Trophoblast cell (in vitro differentiated cells and primary cell): ENCODE measurements around the gene CCL11.

ENCODE experiments used
- DNase-seq, 2 donors: peaks; one replicate each; pipeline ENCODE4 v3.0.0-alpha.2; 2016
- H2AFZ ChIP-seq: 2 replicates; pipeline ENCODE4 v1.6.1; 2013; ENCODE audit warnings: low read length, moderate library complexity, mild to moderate bottlenecking; ENCODE audit not compliant: insufficient read depth, poor library complexity
- H2AK5ac ChIP-seq: 2 replicates; pipeline ENCODE4 v1.6.1; 2013; ENCODE audit warnings: mild to moderate bottlenecking, low read length
- H2BK120ac ChIP-seq: 2 replicates; pipeline ENCODE4 v1.6.1; 2013; ENCODE audit warnings: low read length, mild to moderate bottlenecking, moderate library complexity; ENCODE audit not compliant: insufficient read depth, poor library complexity
- H2BK12ac ChIP-seq: 2 replicates; pipeline ENCODE4 v1.6.1; 2013; ENCODE audit warnings: mild to moderate bottlenecking, low read length, moderate library complexity
- H2BK5ac ChIP-seq: 2 replicates; pipeline ENCODE4 v1.6.1; 2013; ENCODE audit warnings: low read length, low read depth, moderate library complexity, mild to moderate bottlenecking; ENCODE audit not compliant: poor library complexity
- H3K14ac ChIP-seq: 2 replicates; pipeline ENCODE4 v1.6.1; 2013; ENCODE audit warnings: mild to moderate bottlenecking, low read length
- H3K18ac ChIP-seq: 2 replicates; pipeline ENCODE4 v1.6.1; 2013; ENCODE audit warnings: mild to moderate bottlenecking, low read length
- H3K23ac ChIP-seq: 2 replicates; pipeline ENCODE4 v1.6.1; 2013; ENCODE audit warnings: low read length
- H3K27ac ChIP-seq: 2 replicates; pipeline ENCODE4 v1.5.1; 2013; ENCODE audit warnings: low read depth, mild to moderate bottlenecking, inconsistent platforms, low read length, moderate library complexity
- H3K27me3 ChIP-seq: 2 replicates; pipeline ENCODE4 v1.6.1; 2013; ENCODE audit warnings: inconsistent platforms, mild to moderate bottlenecking, low read length, moderate library complexity; ENCODE audit not compliant: insufficient read depth
- H3K36me3 ChIP-seq, 2 experiments: 1 replicate in 1 of 2; 2 replicates in 1 of 2; pipeline ENCODE4 v1.6.1; 2013; ENCODE audit warnings: low read length in 2 of 2, mild to moderate bottlenecking in 2 of 2, moderate library complexity in 1 of 2; ENCODE audit not compliant: insufficient read depth in 2 of 2, control insufficient read depth in 1 of 2
- H3K4ac ChIP-seq: 2 replicates; pipeline ENCODE4 v1.6.1; 2013; ENCODE audit warnings: low read depth, mild to moderate bottlenecking, low read length, moderate library complexity
- H3K4me1 ChIP-seq, 2 experiments: 1 replicate in 1 of 2; 2 replicates in 1 of 2; pipeline ENCODE4 v1.6.1; 2013; ENCODE audit warnings: low read length in 2 of 2, mild to moderate bottlenecking in 2 of 2, moderate library complexity in 1 of 2; ENCODE audit not compliant: insufficient read depth in 2 of 2, control insufficient read depth in 1 of 2
- H3K4me2 ChIP-seq: 2 replicates; pipeline ENCODE4 v1.6.1; 2013; ENCODE audit warnings: inconsistent platforms, mild to moderate bottlenecking, low read length, moderate library complexity
- H3K4me3 ChIP-seq: 2 replicates; pipeline ENCODE4 v1.5.1; 2013; ENCODE audit warnings: mild to moderate bottlenecking, low read depth, low read length, inconsistent platforms
- H3K79me1 ChIP-seq: one replicate; pipeline ENCODE4 v1.6.1; 2013; ENCODE audit warnings: low read length
- H3K79me2 ChIP-seq: 2 replicates; pipeline ENCODE4 v1.6.1; 2013; ENCODE audit warnings: low read length, mild to moderate bottlenecking; ENCODE audit not compliant: control insufficient read depth, insufficient read depth, poor library complexity
- H3K9ac ChIP-seq: 2 replicates; pipeline ENCODE4 v1.6.1; 2013; ENCODE audit warnings: mild to moderate bottlenecking, low read length
- H3K9me3 ChIP-seq: 2 replicates; pipeline ENCODE4 v1.6.1; 2013; ENCODE audit warnings: low read depth, mild to moderate bottlenecking, control low read depth, inconsistent platforms, low read length; ENCODE audit not compliant: insufficient read depth
- H4K12ac ChIP-seq: 2 replicates; pipeline ENCODE4 v1.6.1; 2013; ENCODE audit warnings: low read depth, mild to moderate bottlenecking, low read length, moderate library complexity
- H4K8ac ChIP-seq: 2 replicates; pipeline ENCODE4 v1.6.1; 2013; ENCODE audit warnings: low read depth, mild to moderate bottlenecking, low read length, moderate library complexity
- H4K91ac ChIP-seq: one replicate; pipeline ENCODE4 v1.6.1; 2013; ENCODE audit warnings: low read depth, mild to moderate bottlenecking, low read length, moderate library complexity
- WGBS: extraction: QIAGEN DNeasy Blood & Tissue Kit; methylation state at CpG from one replicate; pipeline ENCODE4 v1.1.7; 2013; ENCODE audit warnings: missing lambda C conversion rate; ENCODE audit not compliant: insufficient read length, insufficient coverage; ENCODE audit errors: extremely low coverage; 5-methylcytosine and 5-hydroxymethylcytosine counted together

CCL11 gene

DNA sequence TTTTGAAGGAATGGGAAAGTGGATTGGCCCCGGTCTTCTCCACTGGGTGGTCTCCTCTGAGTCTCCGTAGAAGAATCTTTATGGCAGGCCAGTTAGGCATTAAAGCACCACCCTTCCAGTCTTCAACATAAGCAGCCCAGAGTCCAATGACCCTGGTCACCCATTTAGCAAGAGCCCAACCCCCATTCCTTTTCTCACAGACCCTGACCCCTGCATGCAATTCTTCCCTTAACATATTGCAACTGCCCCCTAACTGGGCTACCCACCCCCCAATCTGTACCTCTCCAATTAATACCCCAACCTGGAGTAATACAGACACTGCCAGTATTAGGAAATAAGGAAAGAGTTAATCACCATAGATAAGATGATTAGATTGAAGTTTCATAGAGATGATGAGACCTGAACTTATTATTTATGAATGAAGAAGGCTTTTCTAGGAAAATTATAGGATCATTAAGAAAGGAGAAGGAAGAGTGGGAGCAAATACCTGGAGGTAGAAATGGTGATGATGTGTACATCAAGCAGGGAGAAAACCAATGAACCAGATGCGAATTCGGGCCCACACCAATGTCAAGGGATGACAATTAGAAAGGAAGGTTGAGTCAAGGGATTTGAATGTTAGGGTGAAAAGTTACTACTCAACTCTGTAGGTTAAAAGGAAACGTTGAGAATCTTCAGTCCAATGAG, 28.1 kb upstream of the CCL11 start:
- no peaks in the 10 kb centered on the region for H3K79me2 ChIP-seq
- H3K27ac ChIP-seq, result no peak overlapping the region
- H2AK5ac ChIP-seq, result no peak overlapping the region
- no peak overlapping the region for H3K4ac ChIP-seq
- no peak overlapping the region for H2BK12ac ChIP-seq
- H3K36me3 ChIP-seq, result no peaks in the 10 kb centered on the region
- peaks cover 11 to 19% of the 10 kb centered on the region in 2 experiments for H3K4me1 ChIP-seq
- H4K8ac ChIP-seq, result no peak overlapping the region
- no CpG with 5 or more reads among the region's 5 CpGs for WGBS
- no peak overlapping the region for H3K4me3 ChIP-seq
- H3K9me3 ChIP-seq, result no peaks in the 10 kb centered on the region
- H3K79me1 ChIP-seq, result peaks cover 5% of the 10 kb centered on the region
- DNase-seq, result no peak
- no peak overlapping the region for H4K91ac ChIP-seq
- no peak overlapping the region for H2AFZ ChIP-seq
- no peak overlapping the region for H4K12ac ChIP-seq
- H3K14ac ChIP-seq, result no peak overlapping the region
- no peak overlapping the region for H2BK120ac ChIP-seq
- H3K18ac ChIP-seq, result no peak overlapping the region
- H3K27me3 ChIP-seq, result no peaks in the 10 kb centered on the region
- no peak overlapping the region for H2BK5ac ChIP-seq
- no peak overlapping the region for H3K9ac ChIP-seq
- no peak overlapping the region for H3K23ac ChIP-seq
- H3K4me2 ChIP-seq, result no peak overlapping the region

DNA sequence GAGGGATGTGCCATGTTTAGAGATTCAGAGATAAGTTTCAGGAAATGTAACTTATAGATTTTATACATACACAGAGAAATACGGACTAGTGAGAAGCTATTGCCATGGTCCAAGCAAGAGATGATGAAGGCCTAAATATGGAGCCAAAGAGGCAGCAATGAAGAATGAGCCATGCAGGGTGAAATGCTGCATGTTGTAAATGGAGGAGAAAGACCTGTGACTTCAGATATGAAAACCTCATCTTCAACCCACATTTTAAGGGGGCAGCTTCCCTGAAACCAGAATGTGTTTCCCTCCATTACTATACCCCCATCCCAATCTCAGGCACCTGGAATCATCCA, 27.6 kb upstream of the CCL11 start:
- Histone ChIP-seq H2AK5ac (no peak overlapping the region), H3K4me2 (no peak overlapping the region), H3K4ac (no peak overlapping the region), H2BK5ac (no peak overlapping the region), H2BK120ac (no peak overlapping the region), H3K9me3 (no peaks in the 10 kb centered on the region), H3K79me2 (no peaks in the 10 kb centered on the region), H3K36me3 (no peaks in the 10 kb centered on the region), H3K4me3 (no peak overlapping the region), H3K9ac (no peak overlapping the region), H2BK12ac (no peak overlapping the region), H3K27me3 (no peaks in the 10 kb centered on the region), H3K79me1 (peaks cover 5% of the 10 kb centered on the region), H4K91ac (no peak overlapping the region), H3K14ac (no peak overlapping the region), H4K8ac (no peak overlapping the region), H3K27ac (no peak overlapping the region), H3K18ac (no peak overlapping the region), H4K12ac (no peak overlapping the region), H3K23ac (no peak overlapping the region), H2AFZ (no peak overlapping the region), H3K4me1 (peaks cover 8 to 16% of the 10 kb centered on the region in 2 experiments)
- no peak for DNase-seq
- WGBS, result no CpG with 5 or more reads among the region's 1 CpG

DNA sequence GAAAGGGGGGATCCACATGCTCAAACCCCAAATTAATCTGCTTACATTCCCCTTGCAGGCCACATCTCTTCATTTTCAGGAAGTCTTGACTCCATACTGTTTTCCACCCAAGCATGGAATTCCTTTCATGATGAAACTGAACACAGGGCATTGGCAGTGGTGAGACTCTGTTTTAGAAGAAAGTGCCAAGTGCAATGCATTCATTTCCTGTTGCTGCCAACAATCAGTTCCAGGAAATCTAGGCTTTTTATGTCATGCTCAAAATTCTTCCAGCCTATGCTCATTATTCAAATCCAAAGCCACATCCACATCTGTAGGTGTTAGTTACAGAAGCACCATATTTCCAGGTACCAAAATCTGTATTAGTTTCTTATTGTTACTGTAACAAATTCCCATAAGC, 26.4 kb upstream of the CCL11 start:
- H3K36me3 ChIP-seq, result no peaks in the 10 kb centered on the region
- H3K23ac ChIP-seq, result no peak overlapping the region
- H3K9ac ChIP-seq, result no peak overlapping the region
- H3K4ac ChIP-seq, result no peak overlapping the region
- no peak overlapping the region for H3K18ac ChIP-seq
- peaks cover 5% of the 10 kb centered on the region for H3K79me1 ChIP-seq
- H2AK5ac ChIP-seq, result no peak overlapping the region
- H2AFZ ChIP-seq, result no peak overlapping the region
- no peak overlapping the region for H3K4me3 ChIP-seq
- H3K4me2 ChIP-seq, result no peak overlapping the region
- no peaks in the 10 kb centered on the region for H3K27me3 ChIP-seq
- no peak for DNase-seq
- no peak overlapping the region for H3K14ac ChIP-seq
- H4K8ac ChIP-seq, result no peak overlapping the region
- no peak overlapping the region for H4K91ac ChIP-seq
- no peak overlapping the region for H3K27ac ChIP-seq
- no peak overlapping the region for H2BK5ac ChIP-seq
- H3K9me3 ChIP-seq, result no peaks in the 10 kb centered on the region
- no peak overlapping the region for H2BK12ac ChIP-seq
- H4K12ac ChIP-seq, result no peak overlapping the region
- peaks cover 6 to 12% of the 10 kb centered on the region in 2 experiments for H3K4me1 ChIP-seq
- no peaks in the 10 kb centered on the region for H3K79me2 ChIP-seq
- no peak overlapping the region for H2BK120ac ChIP-seq

DNA sequence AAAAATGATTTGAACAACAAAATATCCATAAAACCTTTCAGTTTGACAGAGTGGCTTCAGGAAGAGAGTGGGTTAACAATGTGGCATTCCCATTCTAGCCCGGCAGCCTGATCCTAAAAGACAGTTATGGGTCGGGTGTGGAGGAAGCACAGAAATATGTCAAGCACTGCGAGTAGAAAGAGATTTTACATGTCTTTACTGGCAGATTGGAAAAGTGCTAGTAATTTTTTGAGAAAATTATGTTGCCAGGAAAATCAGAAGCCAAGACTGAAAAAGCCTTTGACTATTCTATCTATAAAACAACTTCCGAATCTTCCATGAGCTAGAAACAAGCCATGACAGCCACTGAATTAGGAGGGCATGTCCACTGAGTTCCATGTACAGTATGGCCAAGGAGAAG, 24.7 kb upstream of the CCL11 start:
- no CpG with 5 or more reads among the region's 4 CpGs for WGBS
- H3K18ac ChIP-seq, result no peak overlapping the region

More for the DNA sequence above, 24.7 kb upstream of the CCL11 start:
- no peaks in the 10 kb centered on the region for H3K27me3 ChIP-seq
- H3K4me3 ChIP-seq, result no peak overlapping the region
- H2BK12ac ChIP-seq, result no peak overlapping the region
- H2BK120ac ChIP-seq, result no peak overlapping the region
- no peak overlapping the region for H3K9ac ChIP-seq
- no peaks in the 10 kb centered on the region for H3K79me1 ChIP-seq
- H3K23ac ChIP-seq, result no peak overlapping the region
- H3K4ac ChIP-seq, result no peak overlapping the region
- no peak overlapping the region for H2BK5ac ChIP-seq
- H3K4me1 ChIP-seq, result no peaks in the 10 kb centered on the region
- H3K14ac ChIP-seq, result no peak overlapping the region
- H3K27ac ChIP-seq, result no peak overlapping the region
- H3K4me2 ChIP-seq, result no peak overlapping the region
- no peak overlapping the region for H2AK5ac ChIP-seq
- no peaks in the 10 kb centered on the region for H3K9me3 ChIP-seq
- no peak overlapping the region for H2AFZ ChIP-seq
- no peaks in the 10 kb centered on the region for H3K36me3 ChIP-seq
- no peak for DNase-seq
- no peak overlapping the region for H4K12ac ChIP-seq
- H4K8ac ChIP-seq, result no peak overlapping the region
- no peaks in the 10 kb centered on the region for H3K79me2 ChIP-seq
- H4K91ac ChIP-seq, result no peak overlapping the region
